ENCODE data around the gene SWSAP1.

GRCh38 chr19:11355160-11356073 is 19.0 kb upstream of the SWSAP1 start, which contains the start of gene PLPPR2:
- TF ChIP-seq NFYB (CRISPR knock-in tag; conservative IDR thresholded peaks at IDR 0.05; ENCODE audit: low read depth) = no peak
- TF ChIP-seq CTCF (IDR thresholded peaks at IDR 0.05) = no peak
- TF ChIP-seq ATF2 (CRISPR knock-in tag; IDR thresholded peaks at IDR 0.05; ENCODE audit: borderline replicate concordance, low read depth) = no peak
- no peak for TF ChIP-seq JAZF1 (CRISPR knock-in tag; IDR thresholded peaks at IDR 0.05)
- TF ChIP-seq IRF2 (CRISPR knock-in tag; IDR thresholded peaks at IDR 0.05; ENCODE audit: borderline replicate concordance, low read depth) = no peak
- no peak for TF ChIP-seq ZNF138 (CRISPR knock-in tag; conservative IDR thresholded peaks at IDR 0.05)

Measured in WTC11 (cell line).